ENCODE data around the gene ZFP64.
"Not testable (repeated sequence)": the region's sequence is repeated elsewhere in the genome, so short reads cannot be mapped to it uniquely, and the experiment has no call there.

Gene ZFP64

GRCh38 chr20:52191132-52191915 lies at the start of gene ZFP64:
Gene ZFP64, minus strand, starts transcription at chr20:52191779. Its CDS starts 143 bp downstream, at chr20:52191636.
- peak; percentile 62 for DNase-seq

- DNase-seq = no peak
Observed at GRCh38 chr20:52240802-52241201, 49.2 kb upstream of the ZFP64 start.

GRCh38 chr20:52239102-52239501 lies 47.5 kb upstream of the ZFP64 start:
- DNase-seq = no peak

- DNase-seq = no peak
Observed at GRCh38 chr20:52236292-52236691, 44.7 kb upstream of the ZFP64 start.

DNA sequence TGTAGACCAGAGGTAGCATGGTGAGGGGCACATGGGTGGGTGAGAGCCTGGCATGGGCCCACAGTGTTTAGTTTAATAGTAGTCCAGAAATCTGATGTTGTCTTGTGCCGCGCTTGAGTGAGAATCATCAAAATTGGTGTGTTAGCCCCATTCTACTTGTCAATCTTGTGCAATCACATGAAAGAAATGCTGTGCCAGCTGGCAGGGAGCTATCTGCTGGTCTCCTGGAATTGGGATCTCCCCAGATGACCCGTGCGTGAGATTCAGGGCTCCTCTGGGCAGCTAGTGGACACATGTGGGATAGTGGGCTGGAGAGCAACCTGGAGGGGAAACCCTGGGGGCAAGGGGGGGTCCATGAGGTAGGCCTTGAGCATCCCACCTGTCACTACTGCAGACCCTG lies 43.5 kb upstream of the ZFP64 start:
- no peak for DNase-seq

GRCh38 chr20:52234302-52235045 lies 42.9 kb upstream of the ZFP64 start:
- no peak for DNase-seq

DNA sequence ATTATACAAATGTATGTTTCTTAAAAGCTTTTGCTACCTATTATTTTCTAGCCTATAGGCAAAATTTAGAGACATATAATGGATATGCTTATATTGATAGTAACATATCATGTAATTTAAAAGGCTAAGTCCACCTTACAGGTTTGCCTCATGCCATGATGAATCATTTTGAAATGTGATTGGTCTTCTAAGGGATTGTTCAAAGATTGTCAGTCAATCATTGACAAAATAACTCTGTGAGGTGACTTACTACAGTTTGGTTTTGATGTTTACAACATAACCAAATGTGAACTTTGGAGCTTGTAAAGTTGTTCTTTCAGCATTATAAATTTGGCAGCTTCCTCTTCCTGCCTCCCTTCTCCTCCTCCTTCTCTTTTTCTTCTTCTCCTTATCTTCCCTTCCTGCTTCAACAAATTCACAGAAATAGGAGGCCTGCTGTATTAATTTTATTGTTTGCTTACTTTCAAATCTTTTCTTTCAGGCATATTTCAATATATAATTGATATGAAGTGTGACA lies 39.7 kb upstream of the ZFP64 start:
- no peak for DNase-seq

GRCh38 chr20:52230409-52230808 lies 38.8 kb upstream of the ZFP64 start:
- DNase-seq = no peak

- not testable (repeated sequence) for DNase-seq
Observed at GRCh38 chr20:52229346-52229745, 37.8 kb upstream of the ZFP64 start.

DNA sequence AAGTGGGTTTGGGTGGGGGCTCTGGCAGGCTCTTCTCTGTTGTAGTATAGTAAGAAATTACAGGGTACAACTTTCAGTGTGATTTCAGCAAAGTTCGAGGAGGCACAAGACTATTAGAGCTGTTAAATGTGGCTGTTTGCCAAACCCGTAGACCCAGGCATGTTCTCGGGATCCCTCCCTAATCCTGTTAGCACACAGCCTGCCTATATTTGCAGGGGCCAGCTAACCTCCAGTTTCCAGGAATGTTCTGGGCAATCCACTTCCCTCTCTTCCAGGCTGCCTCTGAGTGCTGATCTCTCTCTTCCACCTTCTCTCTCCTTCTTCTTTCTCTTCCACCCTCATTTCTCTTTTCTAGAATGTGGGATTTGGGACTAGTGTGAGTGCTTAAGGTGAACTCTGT lies 34.8 kb upstream of the ZFP64 start:
- DNase-seq = no peak

- DNase-seq = no peak
Observed at GRCh38 chr20:52224920-52225319, 33.3 kb upstream of the ZFP64 start.

- DNase-seq = not testable (repeated sequence)
Observed at GRCh38 chr20:52221362-52221761, 29.8 kb upstream of the ZFP64 start.

DNA sequence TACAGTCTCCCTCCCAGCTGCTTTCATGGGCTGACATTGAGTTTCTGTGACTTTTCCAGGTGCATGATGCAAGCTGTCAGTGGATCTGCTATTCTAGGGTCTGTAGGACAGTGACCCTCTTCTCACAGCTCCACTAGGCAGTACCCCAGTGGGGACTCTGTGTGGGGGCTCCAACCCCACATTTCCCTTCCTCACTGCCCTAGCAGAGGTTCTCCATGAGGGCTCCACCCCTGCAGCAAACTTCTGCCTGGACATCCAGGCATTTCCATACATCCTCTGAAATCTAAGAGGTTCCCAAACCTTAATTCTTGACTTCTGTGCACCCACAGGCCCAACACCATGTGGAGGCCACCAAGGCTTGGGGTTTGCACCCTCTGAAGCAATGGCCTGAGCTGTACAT lies 29.3 kb upstream of the ZFP64 start:
- DNase-seq = not testable (repeated sequence)

GRCh38 chr20:52219441-52219840 lies 27.9 kb upstream of the ZFP64 start:
- DNase-seq = no peak

GRCh38 chr20:52217689-52218395 lies 26.3 kb upstream of the ZFP64 start:
- DNase-seq = no peak

DNA sequence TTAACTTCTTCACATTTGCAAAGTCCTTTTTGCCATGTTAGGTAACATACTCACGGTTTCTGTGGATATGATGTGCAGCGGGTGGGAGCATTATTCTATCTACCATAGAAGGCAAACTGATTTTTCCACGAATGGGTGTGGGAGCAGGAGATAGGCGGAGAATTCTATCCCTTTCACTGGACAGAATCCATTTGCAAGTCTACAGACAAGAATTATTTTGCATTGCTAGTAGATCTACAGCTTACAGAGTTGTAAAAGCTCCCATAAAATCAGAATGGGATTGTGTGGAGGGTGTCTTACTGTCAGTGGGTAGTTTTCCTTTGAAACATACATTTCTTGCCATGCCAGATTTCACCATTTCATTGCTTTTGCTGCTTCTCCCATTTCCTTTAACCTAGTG lies 22.4 kb upstream of the ZFP64 start:
- DNase-seq = no peak

DNA sequence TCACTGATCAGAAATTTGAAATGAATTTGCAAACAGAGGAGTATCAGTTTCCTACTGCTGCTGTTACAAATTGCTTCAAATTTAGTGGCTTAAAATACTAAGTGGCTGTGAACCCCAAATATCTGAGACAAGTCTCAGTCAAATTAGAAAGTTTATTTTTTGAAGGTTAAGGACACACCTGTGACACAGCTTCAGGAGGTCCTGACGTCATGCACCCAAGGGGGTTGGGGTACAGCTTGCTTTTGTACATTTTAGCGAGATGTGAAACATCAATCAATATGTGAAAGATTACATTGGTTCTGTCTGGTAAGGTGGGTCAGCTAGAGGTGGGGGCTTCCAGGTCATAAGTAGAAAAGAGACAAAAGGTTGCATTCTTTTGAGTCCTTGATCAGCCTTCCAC lies 21.4 kb upstream of the ZFP64 start:
- no peak for DNase-seq

DNA sequence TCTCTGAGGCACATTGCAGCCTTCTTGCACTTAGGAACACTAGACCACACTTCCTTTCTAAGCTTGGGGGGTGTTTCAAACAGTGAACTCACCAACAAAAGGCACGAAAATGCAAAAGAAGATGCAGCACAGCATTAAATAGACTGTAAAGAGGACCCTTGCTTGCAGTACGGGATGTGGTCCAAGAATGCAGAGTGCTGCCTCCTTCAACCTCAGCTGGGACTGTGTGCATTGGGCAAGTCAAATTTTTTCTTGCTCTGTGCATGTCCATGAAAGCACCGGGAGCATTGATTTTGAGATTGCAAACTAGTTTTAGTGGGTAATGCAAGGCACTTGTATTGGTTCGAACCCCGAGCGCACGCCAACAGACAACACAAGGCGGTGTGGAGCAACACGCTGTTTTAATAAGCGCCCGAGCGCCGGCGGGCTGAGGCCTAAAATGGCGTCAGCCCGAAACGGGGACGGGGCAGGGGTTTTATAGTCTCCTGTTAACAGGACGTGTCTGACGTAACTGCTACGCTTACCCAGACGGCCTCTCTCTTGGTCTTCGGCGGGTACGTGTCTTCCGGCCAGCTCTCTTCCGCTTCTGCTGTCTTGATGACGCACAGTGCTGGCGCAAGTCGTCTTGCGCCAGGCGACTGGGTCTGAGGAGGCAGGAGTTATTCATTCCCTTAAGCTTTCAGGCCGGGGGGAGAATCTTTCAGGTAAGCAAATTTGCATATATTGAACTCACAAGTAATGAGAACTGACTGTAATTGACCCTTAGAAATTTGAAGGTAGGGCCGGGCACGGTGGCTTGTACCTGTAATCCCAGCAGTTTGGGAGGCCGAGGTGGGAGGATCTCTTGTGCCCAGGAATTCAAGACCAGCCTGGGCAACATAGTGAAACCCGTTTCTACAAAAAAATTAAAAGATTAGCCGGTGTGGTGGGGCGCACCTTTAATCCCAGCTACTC lies 18.7 kb upstream of the ZFP64 start:
- DNase-seq = no peak

DNA sequence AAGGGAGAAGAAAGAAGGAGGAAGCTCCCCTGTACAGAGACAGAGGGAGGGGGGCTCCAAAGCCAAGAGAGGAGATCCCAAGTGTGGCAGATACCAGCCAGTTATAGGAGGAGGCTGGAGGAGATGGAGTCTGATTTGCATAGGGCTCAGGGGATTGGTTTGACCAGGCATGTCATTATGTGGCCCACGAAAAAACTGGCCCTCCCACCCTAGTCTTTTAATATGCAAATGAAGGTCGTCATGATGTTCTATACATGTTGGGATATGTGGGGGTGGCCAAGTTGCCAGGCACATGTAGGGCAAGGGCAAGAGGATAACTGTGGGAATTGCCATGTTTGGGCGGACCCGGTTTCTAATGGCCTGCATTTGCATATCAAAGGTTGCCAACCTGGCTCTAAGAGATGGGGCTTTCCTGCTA lies 17.6 kb upstream of the ZFP64 start:
- DNase-seq = no peak

DNA sequence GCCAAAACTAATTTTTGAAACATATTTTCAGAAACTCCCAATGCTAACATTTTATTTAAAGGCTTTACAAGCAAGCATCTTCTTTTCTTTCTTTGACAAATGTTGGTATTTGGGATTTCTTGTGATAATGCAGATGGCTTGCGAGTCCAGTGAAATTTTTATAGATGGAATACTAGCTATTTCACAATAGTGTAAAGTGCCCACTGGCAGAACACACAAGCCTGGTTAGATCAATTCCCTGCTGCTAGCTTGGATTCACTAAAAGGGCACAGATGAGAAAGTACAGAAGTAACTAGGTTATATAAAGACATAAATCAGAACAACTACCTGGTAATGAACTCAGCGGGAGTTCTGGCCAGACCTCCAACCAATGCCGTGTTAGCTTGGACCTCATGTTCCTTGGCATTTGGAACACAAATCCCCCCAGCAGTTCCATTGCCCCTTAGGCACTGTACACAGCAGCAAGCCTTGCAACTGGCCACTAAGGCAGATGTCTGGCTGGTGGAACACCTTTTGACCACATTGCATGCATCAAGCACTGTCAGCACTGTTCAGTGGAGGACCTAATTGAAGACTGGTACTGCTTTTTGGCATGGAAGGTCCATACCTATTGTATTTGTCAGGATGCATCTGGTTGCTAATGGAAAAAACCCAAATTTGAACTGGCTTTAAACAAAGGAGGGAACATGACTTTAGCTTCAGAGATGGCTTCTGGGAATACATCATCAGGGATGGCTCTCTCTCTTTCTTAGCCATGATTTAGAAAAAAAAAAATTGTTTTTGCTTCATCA lies 15.6 kb upstream of the ZFP64 start:
- no peak for DNase-seq

DNA sequence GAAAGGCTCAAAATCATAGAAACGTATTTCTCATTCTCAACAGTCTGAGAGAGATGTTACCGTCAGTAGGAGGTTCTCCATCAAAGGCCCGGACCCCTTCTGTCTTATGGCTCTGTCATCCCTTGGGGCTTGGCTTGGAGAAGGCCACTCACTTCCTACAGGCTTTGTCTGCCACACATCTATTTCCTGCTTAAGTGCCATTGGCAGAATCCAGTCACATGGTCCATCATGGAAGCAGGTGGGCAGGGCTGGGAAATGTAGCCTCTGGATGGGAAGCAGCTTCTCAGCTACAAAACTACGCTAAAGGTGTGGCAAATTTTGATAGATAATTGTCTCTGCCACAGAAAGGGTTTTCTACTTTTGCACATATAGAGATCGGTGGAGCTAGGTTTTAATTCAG lies 12.6 kb upstream of the ZFP64 start:
- no peak for DNase-seq
